Colonic mucosa (tissue), 4 donors: Measurements from ENCODE around the gene CRYGS. TPM values are rescaled to one million over a fixed set of nuclear protein-coding genes. Genes with fewer than 3 reads are reported as not detected.
"Not testable (repeated sequence)": the region's sequence is repeated elsewhere in the genome, so short reads cannot be mapped to it uniquely, and the experiment has no call there.

Source experiments
- DNase-seq: peaks from one replicate; pipeline ENCODE4 v3.0.0-alpha.2; 2020
- H3K27ac ChIP-seq: fragments of 200-600 bp; one replicate; pipeline ENCODE4 v1.8.0; 2021
- H3K27me3 ChIP-seq: fragments of 200-600 bp; one replicate; pipeline ENCODE4 v1.8.0; 2021
- H3K36me3 ChIP-seq: fragments of 200-600 bp; one replicate; pipeline ENCODE4 v1.8.0; 2021
- H3K4me1 ChIP-seq: fragments of 200-600 bp; one replicate; pipeline ENCODE4 v1.8.0; 2021; ENCODE audit warnings: mild to moderate bottlenecking
- H3K4me3 ChIP-seq: fragments of 200-600 bp; one replicate; pipeline ENCODE4 v1.8.0; 2021
- H3K9ac ChIP-seq, 2 donors: one replicate each; pipeline ENCODE4 v1.7.0; 2013; ENCODE audit warnings: control low read depth in 2 of 2, low read depth in 2 of 2, low read length in 2 of 2
- H3K9me3 ChIP-seq: fragments of 200-600 bp; one replicate; pipeline ENCODE4 v1.8.0; 2021
- CTCF ChIP-seq: fragments of 200-600 bp; IDR thresholded peaks from one replicate; pipeline ENCODE4 v1.8.0; 2022; ENCODE audit warnings: antibody characterized with exemption, mild to moderate bottlenecking
- intact Hi-C: fragments of 100-400 bp; cut with DNase I; formaldehyde crosslinking; loops from one replicate; pipeline ENCODE4 v1.14.1; 2022
- total RNA-seq, 2 donors: library from RNA; stranded (reverse); fragmentation: NEBNext Ultra II Directional in 1 of 2; extraction: Animal tissue kit (Norgen Biotek cat#: 25700) in 1 of 2; gene quantifications; one replicate each; pipeline ENCODE4 v1.2.1, GENCODE V29; 2021
- donor health status: healthy.
- donor health status: DM: no; HTN: no; CAD: no.
- donor health status: DM: no; HTN: no; CAD: no.

The CRYGS gene
- total RNA-seq, 2 donors from 2014 or later: 2.3 to 2.6 TPM

GRCh38 chr3:186536883-186537844 lies 7.0 kb downstream of the CRYGS start:
- no peaks in the 10 kb centered on the region for H3K9me3 ChIP-seq
- no peaks in the 10 kb centered on the region for H3K27me3 ChIP-seq
- H3K9ac ChIP-seq: no peak overlapping the region
- no peaks in the 10 kb centered on the region for H3K4me1 ChIP-seq
- DNase-seq: no peak
- H3K36me3 ChIP-seq: no peaks in the 10 kb centered on the region
- no peak for TF ChIP-seq CTCF
- intact Hi-C loops: loop anchor here (5.0 kb wide), 1 partner anchor 555 kb away; no protein-coding TSS in a partner anchor
- H3K27ac ChIP-seq: no peak overlapping the region
- no peak overlapping the region for H3K4me3 ChIP-seq

GRCh38 chr3:186534113-186534669 lies 10.0 kb downstream of the CRYGS start:
- Histone ChIP-seq H3K27me3 (no peaks in the 10 kb centered on the region), H3K36me3 (no peaks in the 10 kb centered on the region), H3K4me1 (no peaks in the 10 kb centered on the region), H3K9me3 (no peaks in the 10 kb centered on the region), H3K9ac (no peak overlapping the region), H3K4me3 (no peak overlapping the region), H3K27ac (no peak overlapping the region)
- intact Hi-C loops: no loop called here
- no peak for DNase-seq
- no peak for TF ChIP-seq CTCF

GRCh38 chr3:186532598-186533072 lies 11.5 kb downstream of the CRYGS start:
- H3K27ac ChIP-seq: no peak overlapping the region
- H3K4me1 ChIP-seq: no peaks in the 10 kb centered on the region
- no peak for TF ChIP-seq CTCF
- no peaks in the 10 kb centered on the region for H3K9me3 ChIP-seq
- no peak overlapping the region for H3K4me3 ChIP-seq
- no peaks in the 10 kb centered on the region for H3K27me3 ChIP-seq
- H3K9ac ChIP-seq: no peak overlapping the region
- H3K36me3 ChIP-seq: no peaks in the 10 kb centered on the region
- no peak for DNase-seq
- intact Hi-C loops: no loop called here

GRCh38 chr3:186531694-186532093 lies 12.5 kb downstream of the CRYGS start:
- H3K27me3 ChIP-seq, H3K9me3 ChIP-seq, H3K36me3 ChIP-seq, DNase-seq, H3K4me3 ChIP-seq, H3K9ac ChIP-seq, H3K4me1 ChIP-seq, H3K27ac ChIP-seq, intact Hi-C loops: not testable (repeated sequence)

- H3K4me1 ChIP-seq: no peaks in the 10 kb centered on the region
- H3K27ac ChIP-seq: no peak overlapping the region
- no peak for TF ChIP-seq CTCF
- H3K9ac ChIP-seq: no peak overlapping the region
- H3K4me3 ChIP-seq: no peak overlapping the region
- H3K27me3 ChIP-seq: no peaks in the 10 kb centered on the region
- no peaks in the 10 kb centered on the region for H3K9me3 ChIP-seq
- intact Hi-C loops: no loop called here
- no peaks in the 10 kb centered on the region for H3K36me3 ChIP-seq
- DNase-seq: no peak
These were observed 13.8 kb downstream of the CRYGS start for GRCh38 chr3:186530415-186530814.
